Heart left ventricle (tissue), 16 donors: ENCODE results near the gene DCUN1D1. TPM values are rescaled to one million over a fixed set of nuclear protein-coding genes. Genes with fewer than 3 reads are reported as not detected.

Experiments
- ATAC-seq, 4 donors: fragments of 200-7000 bp; cut with Tn5 transposase; one replicate each; pipeline ENCODE4 v1.9.1; 2020 to 2022; ENCODE audit warnings: moderate library complexity in 4 of 4, mild to moderate bottlenecking in 3 of 4, moderate number of reproducible peaks in 1 of 4
- DNase-seq, 5 donors: peaks; one replicate each; pipeline ENCODE4 v3.0.0-alpha.2; 2020
- H3K27ac ChIP-seq, 12 donors: fragments of 200-600 bp; sonication (generic) in 4 of 12; one replicate each; pipeline versions ENCODE4 v1.5.0 to v1.8.0; 2016 to 2022; ENCODE audit warnings: mild to moderate bottlenecking in 2 of 12
- H3K27me3 ChIP-seq, 9 donors: fragments of 200-600 bp; sonication (generic) in 2 of 9; one replicate each; pipeline versions ENCODE4 v1.5.1 to v1.8.0; 2016 to 2022; ENCODE audit warnings: mild to moderate bottlenecking in 3 of 9
- H3K36me3 ChIP-seq, 9 donors: fragments of 200-600 bp; sonication (generic) in 2 of 9; one replicate each; pipeline versions ENCODE4 v1.5.0 to v1.8.0; 2018 to 2022; ENCODE audit warnings: mild to moderate bottlenecking in 2 of 9
- H3K4me1 ChIP-seq, 12 donors: fragments of 200-600 bp; sonication (generic) in 4 of 12; one replicate each; pipeline versions ENCODE4 v1.5.0 to v1.8.0; 2016 to 2022; ENCODE audit warnings: mild to moderate bottlenecking in 3 of 12
- H3K4me3 ChIP-seq, 12 donors: fragments of 200-600 bp; sonication (generic) in 4 of 12; one replicate each; pipeline versions ENCODE4 v1.5.0 to v1.8.0; 2017 to 2022; ENCODE audit warnings: mild to moderate bottlenecking in 9 of 12, moderate library complexity in 4 of 12
- H3K9me3 ChIP-seq, 12 donors: fragments of 200-600 bp; sonication (generic) in 4 of 12; one replicate each; pipeline versions ENCODE4 v1.5.0 to v1.8.0; 2016 to 2022; ENCODE audit warnings: mild to moderate bottlenecking in 1 of 12
- POLR2A ChIP-seq, 2 donors: fragments of 450-650 bp; IDR thresholded peaks; one replicate each; pipeline ENCODE4 v1.6.1; 2017; ENCODE audit warnings: antibody characterized with exemption in 2 of 2, mild to moderate bottlenecking in 2 of 2, moderate library complexity in 2 of 2
- WGBS, 4 donors: extraction: QIAGEN DNeasy Blood & Tissue Kit in 2 of 4; methylation state at CpG; one replicate each; pipeline versions ENCODE4 v1.1.5 to v1.1.7; 2013 to 2018; 5-methylcytosine and 5-hydroxymethylcytosine counted together
- intact Hi-C, 10 donors: fragments of 100-400 bp; cut with DNase I; formaldehyde crosslinking; loops; one replicate each; pipeline versions ENCODE4 v1.11.1 to v1.14.2; 2022
- long read RNA-seq, 3 donors: library from polyadenylated mRNA; unstranded; transcript quantifications; one replicate each; pipeline ENCODE4 v2.0.0, GENCODE V29; 2020 to 2021
- polyA plus RNA-seq, 2 donors: library from polyadenylated mRNA; stranded (reverse); fragments of 200-250 nt; gene quantifications; one replicate each; pipeline ENCODE4 v1.2.3, GENCODE V29; 2013
- total RNA-seq, 9 donors: library from RNA; depleted of rRNA in 2 of 9; stranded (reverse); fragments of >200 nt in 2 of 9; fragmentation: NEBNext Ultra II Directional in 3 of 9; extraction: Animal tissue kit (Norgen Biotek cat#: 25700) in 3 of 9; gene quantifications; one replicate each; pipeline versions ENCODE4 v1.1.0 to v1.2.4, GENCODE V29; 2016 to 2023
- TF ChIP-seq, protein P1 (sequence below), 12 donors: fragments of 200-600 bp; sonication (generic) in 4 of 12; IDR thresholded peaks; one replicate each; pipeline versions ENCODE4 v1.5.0 to v1.8.0; 2018 to 2022; ENCODE audit warnings: antibody characterized with exemption in 12 of 12, mild to moderate bottlenecking in 5 of 12
- donor health status: ischemic (EF 13 %, LVEDD 7.1; RV severe dilation, severe dysfunction).
- donor health status: healthy with polysubstance abuse.
- donor health status: DM: no; HTN: yes; CAD: no.
- donor health status: DM: no; HTN: no; CAD: no.
- donor health status: ischemic (EF 25% LVEDD 6.9; RV normal size, moderate dysfunction).
- donor health status: ischemic (EF 25% LVEDD 5.7; RV mildly dilated, moderate dysfunction).
- donor health status: healthy.
- donor health status: DM: yes; HTN: yes; CAD: no.
- donor health status: ischemic (EF 35%, LVEDD 5.7; RV mildly dilated, moderate dysfunction).
- donor health status: nonischemic (EF 11% LVEDD 7.7; RV severe dilation, severe dysfunction).
- donor health status: DM: yes; HTN: yes; CAD: no.
- donor health status: PGD.
- donor health status: ischemic (EF 29% LVEDD 5.4; RV normal size, mild dysfunction).
- donor health status: nonischemic (EF 23%, LVEDD 6.1; RV moderate dilation, normal function).

Gene DCUN1D1
- total RNA-seq (10 to 100 TPM; 14.4 to 43.0 (median 35.4) TPM), polyA plus RNA-seq (10 to 100 TPM in 1 of 2 donors, 1 to 10 TPM in 1; 5.4 to 17.8 TPM)
- long read RNA-seq, donor 1, full-length matches to known transcripts = 14 of 21 reads
- long read RNA-seq, donor 1, partial matches to known transcripts = 6 of 21 reads
- long read RNA-seq, donor 1, other reads (novel, unspliced or antisense) = 1 of 21 reads
- long read RNA-seq, donor 2, full-length matches to known transcripts = 49 of 69 reads
- long read RNA-seq, donor 2, partial matches to known transcripts = 16 of 69 reads
- long read RNA-seq, donor 2, other reads (novel, unspliced or antisense) = 4 of 69 reads
- long read RNA-seq, donor 3, full-length matches to known transcripts = 19 of 29 reads
- long read RNA-seq, donor 3, partial matches to known transcripts = 6 of 29 reads
- long read RNA-seq, donor 3, other reads (novel, unspliced or antisense) = 4 of 29 reads

DNA sequence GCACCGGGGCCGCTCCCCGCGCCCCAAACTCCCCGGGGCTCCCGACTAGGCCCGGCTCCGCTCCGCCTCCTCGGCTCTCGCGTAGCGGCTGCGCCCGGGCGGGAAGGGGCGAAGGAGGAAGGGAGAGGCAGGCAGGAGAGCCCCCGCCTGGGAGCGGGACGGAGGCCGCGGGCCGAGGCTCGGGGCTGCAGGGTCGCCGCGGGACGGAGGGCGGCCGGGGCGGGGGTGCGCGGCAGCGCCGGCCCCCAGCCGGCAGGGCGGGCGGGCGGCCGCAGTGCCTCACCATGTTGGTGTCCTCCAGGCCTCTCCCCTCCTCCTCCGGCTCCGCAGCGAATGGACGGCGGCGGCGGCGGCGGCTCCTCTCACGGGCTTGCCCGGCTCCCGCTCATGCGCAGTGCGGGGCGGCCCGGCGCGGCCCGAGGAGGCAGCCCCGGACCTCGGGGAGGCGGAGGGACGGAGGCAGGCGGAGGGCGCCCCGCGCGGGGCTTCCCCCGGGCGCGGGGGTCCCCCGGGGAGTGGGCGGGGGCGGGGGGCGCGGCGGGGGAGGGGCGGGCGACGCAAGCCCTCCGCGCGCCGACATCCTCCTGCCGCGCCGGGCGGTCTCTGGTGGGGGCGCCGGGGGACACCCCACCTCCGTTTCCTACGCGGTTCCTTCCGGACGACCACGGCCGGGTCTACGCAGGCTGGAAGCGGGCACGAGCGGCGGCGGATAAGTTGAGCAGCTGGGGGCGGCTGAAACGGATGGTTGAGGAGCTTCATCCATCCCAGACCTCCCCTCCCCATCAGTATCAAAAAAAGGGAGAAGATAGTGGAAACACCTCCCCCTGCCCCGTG lies at the start of gene DCUN1D1:
Gene DCUN1D1 (minus strand): TSS at position 335 of the 834 bp plus-strand sequence. CDS start 49 bp downstream, at position 286.
- peak within 1 kb of the TSS; percentile 87 to 100 (median 95) for H3K4me3 ChIP-seq

DNA sequence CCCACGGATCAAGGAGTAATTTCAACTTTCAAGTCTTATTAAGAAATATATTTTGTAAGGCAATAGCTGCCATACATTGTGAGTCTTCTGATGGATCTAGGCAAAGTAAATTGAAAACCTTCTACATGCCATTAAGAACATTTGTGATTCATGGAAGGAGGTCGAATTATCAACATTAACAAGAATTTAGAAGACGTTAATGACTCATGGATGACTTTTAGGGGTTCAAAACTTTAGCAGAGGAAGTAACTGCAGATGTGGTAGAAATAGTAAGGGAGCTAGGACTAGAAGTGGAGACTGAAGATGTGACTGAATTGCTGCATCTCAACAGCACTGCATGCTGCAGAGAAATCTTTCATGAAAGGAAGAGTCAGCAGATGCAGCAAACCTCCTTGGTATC lies 48.1 kb upstream of the DCUN1D1 start:
- TF ChIP-seq POLR2A (IDR thresholded peaks at IDR 0.05) = no peak
- TF ChIP-seq, protein P1, sequence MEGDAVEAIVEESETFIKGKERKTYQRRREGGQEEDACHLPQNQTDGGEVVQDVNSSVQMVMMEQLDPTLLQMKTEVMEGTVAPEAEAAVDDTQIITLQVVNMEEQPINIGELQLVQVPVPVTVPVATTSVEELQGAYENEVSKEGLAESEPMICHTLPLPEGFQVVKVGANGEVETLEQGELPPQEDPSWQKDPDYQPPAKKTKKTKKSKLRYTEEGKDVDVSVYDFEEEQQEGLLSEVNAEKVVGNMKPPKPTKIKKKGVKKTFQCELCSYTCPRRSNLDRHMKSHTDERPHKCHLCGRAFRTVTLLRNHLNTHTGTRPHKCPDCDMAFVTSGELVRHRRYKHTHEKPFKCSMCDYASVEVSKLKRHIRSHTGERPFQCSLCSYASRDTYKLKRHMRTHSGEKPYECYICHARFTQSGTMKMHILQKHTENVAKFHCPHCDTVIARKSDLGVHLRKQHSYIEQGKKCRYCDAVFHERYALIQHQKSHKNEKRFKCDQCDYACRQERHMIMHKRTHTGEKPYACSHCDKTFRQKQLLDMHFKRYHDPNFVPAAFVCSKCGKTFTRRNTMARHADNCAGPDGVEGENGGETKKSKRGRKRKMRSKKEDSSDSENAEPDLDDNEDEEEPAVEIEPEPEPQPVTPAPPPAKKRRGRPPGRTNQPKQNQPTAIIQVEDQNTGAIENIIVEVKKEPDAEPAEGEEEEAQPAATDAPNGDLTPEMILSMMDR (IDR thresholded peaks at IDR 0.05) = no peak
- WGBS, 4 donors = 85 to 98% (median 97%) methylated on average over 3 of the region's 3 CpGs
- intact Hi-C loops = no loop called here
- no peak overlapping the region for H3K27ac ChIP-seq
- no peaks in the 10 kb centered on the region for H3K4me1 ChIP-seq
- no peak overlapping the region for H3K4me3 ChIP-seq
- H3K36me3 ChIP-seq = peaks cover 0 to 87% (median 72%) of the 10 kb centered on the region in 9 donors
- DNase-seq (no peak), ATAC-seq (no peak)
- H3K9me3 ChIP-seq = peaks cover 0 to 8% (median 0%) of the 10 kb centered on the region in 12 donors
- H3K27me3 ChIP-seq = no peaks in the 10 kb centered on the region

More for the DNA sequence above, at the start of gene DCUN1D1:
- intact Hi-C loops = no loop called here
- TF ChIP-seq, protein P1 (IDR thresholded peaks at IDR 0.05) = peak in 1 of 12 donors; percentile 2
- peak in 1 of 2 donors; percentile 68 for TF ChIP-seq POLR2A (IDR thresholded peaks at IDR 0.05)
- Histone ChIP-seq H3K4me1 (peaks cover 4 to 27% (median 15%) of the 10 kb centered on the region in 12 donors), H3K9me3 (no peaks in the 10 kb centered on the region), H3K27ac (peak within 1 kb of the TSS; percentile 69 to 94 (median 87)), H3K36me3 (no peaks in the 10 kb centered on the region), H3K27me3 (no peaks in the 10 kb centered on the region)
- DNase-seq (peak; percentile 92 to 97 (median 94)), ATAC-seq (peak; percentile 95 to 98 (median 97))
- WGBS, 4 donors = 0 to 1% (median 0%) methylated on average over 35 to 106 of the region's 106 CpGs

DNA sequence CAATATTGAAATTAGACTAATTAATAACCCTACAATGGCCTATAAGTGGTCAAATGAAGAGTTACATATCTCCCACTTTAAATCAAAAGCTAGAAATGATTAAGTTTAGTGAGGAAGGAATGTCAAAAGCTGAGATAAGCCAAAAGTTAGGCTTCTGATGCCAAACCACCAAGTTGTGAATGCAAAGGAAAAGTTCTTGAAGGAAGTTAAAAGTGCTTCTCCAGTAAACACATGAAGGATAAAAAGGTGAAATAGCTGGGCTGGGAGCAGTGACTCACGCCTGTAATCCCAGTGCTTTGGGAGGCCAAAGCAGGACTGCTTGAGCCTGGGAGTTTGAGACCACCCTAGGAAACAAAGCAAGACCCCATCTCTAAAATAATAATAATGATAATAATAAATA lies 46.9 kb upstream of the DCUN1D1 start:
- WGBS, 4 donors = 96 to 100% (median 99%) methylated on average over 1 of the region's 1 CpG
- H3K27me3 ChIP-seq = no peaks in the 10 kb centered on the region
- no peaks in the 10 kb centered on the region for H3K4me1 ChIP-seq
- intact Hi-C loops = no loop called here
- no peak for ATAC-seq
- TF ChIP-seq, protein P1 (IDR thresholded peaks at IDR 0.05) = no peak
- TF ChIP-seq POLR2A (IDR thresholded peaks at IDR 0.05) = no peak
- H3K9me3 ChIP-seq = peaks cover 0 to 8% (median 0%) of the 10 kb centered on the region in 12 donors
- no peak overlapping the region for H3K27ac ChIP-seq
- DNase-seq = no peak
- no peak overlapping the region for H3K4me3 ChIP-seq
- peaks cover 0 to 87% (median 63%) of the 10 kb centered on the region in 9 donors for H3K36me3 ChIP-seq
